OCI-LY3 (cell line): ENCODE results near the gene TOM1L2.
A peak's percentile ranks its signal among the peaks of the same experiment; 100 is the strongest.

Experiments used
- H2AFZ ChIP-seq: fragments of 200-600, 300-600 bp; shearing (Covaris generic); 2 replicates; pipeline ENCODE4 v1.6.0; 2014; ENCODE audit warnings: antibody characterized with exemption, low read depth, low read length
- H3K27ac ChIP-seq: fragments of 200-600, 300-600 bp; sonication (generic); 2 replicates; pipeline ENCODE4 v1.5.1; 2014; ENCODE audit warnings: mild to moderate bottlenecking, low read length, moderate library complexity, mixed read lengths
- H3K27me3 ChIP-seq: fragments of 200-600, 300-600 bp; sonication (generic); 2 replicates; pipeline ENCODE4 v1.6.1; 2014; ENCODE audit warnings: low read depth, low read length, mixed read lengths
- H3K36me3 ChIP-seq: fragments of 200-600, 300-600 bp; sonication (generic); replicated peaks from 2 replicates; pipeline ENCODE3; 2014; ENCODE audit warnings: low read depth, low read length, mixed read lengths
- H3K4me1 ChIP-seq: fragments of 300-600, 200-600 bp; sonication (generic); 2 replicates; pipeline ENCODE4 v1.6.1; 2014; ENCODE audit warnings: low read length, mixed read lengths
- H3K4me2 ChIP-seq: fragments of 200-600, 300-600 bp; sonication (generic); 2 replicates; pipeline ENCODE4 v1.6.1; 2014; ENCODE audit warnings: low read length, mixed read lengths
- H3K4me3 ChIP-seq: fragments of 300-600, 200-600 bp; sonication (generic); 2 replicates; pipeline ENCODE4 v1.5.1; 2014; ENCODE audit warnings: antibody characterized with exemption, mild to moderate bottlenecking, low read length, moderate library complexity
- H3K79me2 ChIP-seq: fragments of 300-600, 200-600 bp; shearing (Covaris generic); 2 replicates; pipeline ENCODE4 v1.6.1; 2014; ENCODE audit warnings: mild to moderate bottlenecking, low read length, mixed read lengths
- H3K9ac ChIP-seq: fragments of 300-600, 200-600 bp; shearing (Covaris generic); 2 replicates; pipeline ENCODE4 v1.6.0; 2014; ENCODE audit warnings: mild to moderate bottlenecking, low read length, moderate library complexity
- H3K9me3 ChIP-seq: fragments of 200-600, 300-600 bp; shearing (Covaris generic); 2 replicates; pipeline ENCODE4 v1.6.1; 2014; ENCODE audit warnings: low read length, mixed read lengths; ENCODE audit not compliant: insufficient read depth
- H4K20me1 ChIP-seq: fragments of 200-600, 300-600 bp; sonication (generic); 2 replicates; pipeline ENCODE4 v1.6.1; 2016; ENCODE audit warnings: low read length, mixed read lengths; ENCODE audit not compliant: insufficient read depth
- EZH2phosphoT487 ChIP-seq: fragments of 200-600 bp; shearing (Covaris generic); IDR thresholded peaks from 2 replicates; pipeline ENCODE4 v1.6.1; 2018; ENCODE audit warnings: antibody characterized with exemption, mixed run types, low read depth
- TF ChIP-seq, protein P1 (sequence below): fragments of 200-600, 300-600 bp; sonication (generic); IDR thresholded peaks from 2 replicates; pipeline ENCODE4 v1.5.1; 2014; ENCODE audit warnings: antibody characterized with exemption, low read length, low read depth

TOM1L2 gene

GRCh38 chr17:17987187-17987896 is 15.1 kb upstream of the TOM1L2 start:
- H4K20me1 ChIP-seq, result no peaks in the 10 kb centered on the region
- TF ChIP-seq, protein P1, sequence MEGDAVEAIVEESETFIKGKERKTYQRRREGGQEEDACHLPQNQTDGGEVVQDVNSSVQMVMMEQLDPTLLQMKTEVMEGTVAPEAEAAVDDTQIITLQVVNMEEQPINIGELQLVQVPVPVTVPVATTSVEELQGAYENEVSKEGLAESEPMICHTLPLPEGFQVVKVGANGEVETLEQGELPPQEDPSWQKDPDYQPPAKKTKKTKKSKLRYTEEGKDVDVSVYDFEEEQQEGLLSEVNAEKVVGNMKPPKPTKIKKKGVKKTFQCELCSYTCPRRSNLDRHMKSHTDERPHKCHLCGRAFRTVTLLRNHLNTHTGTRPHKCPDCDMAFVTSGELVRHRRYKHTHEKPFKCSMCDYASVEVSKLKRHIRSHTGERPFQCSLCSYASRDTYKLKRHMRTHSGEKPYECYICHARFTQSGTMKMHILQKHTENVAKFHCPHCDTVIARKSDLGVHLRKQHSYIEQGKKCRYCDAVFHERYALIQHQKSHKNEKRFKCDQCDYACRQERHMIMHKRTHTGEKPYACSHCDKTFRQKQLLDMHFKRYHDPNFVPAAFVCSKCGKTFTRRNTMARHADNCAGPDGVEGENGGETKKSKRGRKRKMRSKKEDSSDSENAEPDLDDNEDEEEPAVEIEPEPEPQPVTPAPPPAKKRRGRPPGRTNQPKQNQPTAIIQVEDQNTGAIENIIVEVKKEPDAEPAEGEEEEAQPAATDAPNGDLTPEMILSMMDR, result no peak
- TF ChIP-seq EZH2phosphoT487, result no peak
- H3K79me2 ChIP-seq, result no peaks in the 10 kb centered on the region
- no peak overlapping the region for H3K27ac ChIP-seq
- no peak overlapping the region for H3K4me2 ChIP-seq
- H3K4me3 ChIP-seq, result no peak overlapping the region
- no peak overlapping the region for H3K9ac ChIP-seq
- H3K9me3 ChIP-seq, result no peaks in the 10 kb centered on the region
- no peaks in the 10 kb centered on the region for H3K36me3 ChIP-seq
- no peak overlapping the region for H2AFZ ChIP-seq
- no peaks in the 10 kb centered on the region for H3K27me3 ChIP-seq
- H3K4me1 ChIP-seq, result peaks cover 2% of the 10 kb centered on the region; the same call in 1 of the 2 replicates

- H3K4me3 ChIP-seq, result no peak overlapping the region
- no peaks in the 10 kb centered on the region for H3K36me3 ChIP-seq
- H2AFZ ChIP-seq, result no peak overlapping the region
- no peak overlapping the region for H3K27ac ChIP-seq
- no peaks in the 10 kb centered on the region for H3K9me3 ChIP-seq
- H3K27me3 ChIP-seq, result no peaks in the 10 kb centered on the region
- H3K79me2 ChIP-seq, result no peaks in the 10 kb centered on the region
- no peaks in the 10 kb centered on the region for H4K20me1 ChIP-seq
- H3K4me2 ChIP-seq, result no peak overlapping the region
- no peak for TF ChIP-seq EZH2phosphoT487
- TF ChIP-seq, protein P1, result peak; percentile 26
- peaks cover 2% of the 10 kb centered on the region; the same call in 1 of the 2 replicates for H3K4me1 ChIP-seq
- no peak overlapping the region for H3K9ac ChIP-seq
Measured at GRCh38 chr17:17985555-17985954, 13.4 kb upstream of the TOM1L2 start.

DNA sequence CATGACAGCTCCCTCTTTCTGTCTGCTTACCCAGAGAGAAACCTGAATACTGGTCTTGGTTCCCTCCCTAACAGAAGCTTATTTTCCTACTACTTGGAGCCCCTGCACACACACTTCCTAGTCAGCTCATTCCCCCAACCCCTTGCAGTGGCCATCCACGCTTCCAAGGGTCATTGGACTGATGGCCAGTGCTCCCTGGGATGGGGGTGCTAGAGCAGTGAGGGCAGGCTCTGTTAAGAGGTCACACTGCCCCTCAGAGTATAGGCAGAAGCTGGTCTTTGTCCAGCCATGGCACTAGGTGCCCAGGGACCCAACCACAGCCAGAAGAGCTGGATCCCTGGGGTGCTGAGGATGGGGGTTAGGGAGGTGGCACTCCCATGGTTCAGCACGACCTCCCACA is 13.0 kb upstream of the TOM1L2 start:
- Histone ChIP-seq H3K36me3 (no peaks in the 10 kb centered on the region), H2AFZ (no peak overlapping the region), H3K4me1 (peaks cover 2% of the 10 kb centered on the region; the same call in 1 of the 2 replicates), H3K27me3 (no peaks in the 10 kb centered on the region), H3K4me3 (no peak overlapping the region), H4K20me1 (no peaks in the 10 kb centered on the region), H3K79me2 (no peaks in the 10 kb centered on the region), H3K27ac (no peak overlapping the region), H3K4me2 (no peak overlapping the region), H3K9ac (no peak overlapping the region), H3K9me3 (no peaks in the 10 kb centered on the region)
- TF ChIP-seq, protein P1, result no peak
- TF ChIP-seq EZH2phosphoT487, result no peak

DNA sequence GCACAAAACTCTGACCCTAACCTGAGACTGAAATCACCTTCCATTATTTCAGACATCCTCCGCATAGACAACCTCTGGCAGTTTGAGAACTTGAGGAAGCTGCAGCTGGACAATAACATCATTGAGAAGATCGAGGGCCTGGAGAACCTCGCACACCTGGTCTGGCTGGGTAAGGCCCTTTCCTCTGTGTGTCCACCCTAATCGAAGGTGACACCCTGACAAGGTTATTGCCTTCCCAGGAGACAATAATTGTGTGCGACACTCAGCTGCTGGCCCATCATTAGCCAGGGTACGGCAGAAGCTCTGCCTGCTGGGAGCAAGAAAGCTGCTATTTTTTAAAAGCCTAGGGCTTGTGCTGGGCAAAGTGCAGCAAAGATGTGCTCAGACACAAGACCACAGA is 11.6 kb upstream of the TOM1L2 start:
- Histone ChIP-seq H3K27me3 (no peaks in the 10 kb centered on the region), H3K4me2 (no peak overlapping the region), H3K9me3 (no peaks in the 10 kb centered on the region), H3K9ac (no peak overlapping the region), H2AFZ (no peak overlapping the region), H4K20me1 (no peaks in the 10 kb centered on the region), H3K79me2 (no peaks in the 10 kb centered on the region), H3K4me1 (peaks cover 2% of the 10 kb centered on the region; the same call in 1 of the 2 replicates), H3K4me3 (no peak overlapping the region), H3K27ac (no peak overlapping the region), H3K36me3 (no peaks in the 10 kb centered on the region)
- TF ChIP-seq, protein P1, result no peak
- no peak for TF ChIP-seq EZH2phosphoT487
